Skin epidermis (tissue), 12 donors: ENCODE results near the gene CEP68.
"Not testable (repeated sequence)": the region's sequence is repeated elsewhere in the genome, so short reads cannot be mapped to it uniquely, and the experiment has no call there.

ENCODE experiments used
- H3K27ac ChIP-seq, 21 experiments: fragments of 200-600 bp; sonication (generic) in 11 of 21; one replicate each; pipeline ENCODE4 v1.5.0; 2020; ENCODE audit warnings: mild to moderate bottlenecking in 3 of 21, inconsistent platforms in 2 of 21, moderate library complexity in 2 of 21
- H3K4me3 ChIP-seq, 7 experiments: fragments of 200-600 bp; sonication (generic) in 2 of 7; one replicate each; pipeline ENCODE4 v1.5.0; 2020; ENCODE audit warnings: inconsistent platforms in 2 of 7, mild to moderate bottlenecking in 2 of 7, moderate library complexity in 1 of 7

CEP68 gene

GRCh38 chr2:65030476-65031332 is 25.5 kb upstream of the CEP68 start:
- peak overlapping the region in 3 of 21 experiments; percentile 17 to 59 (median 30) for H3K27ac ChIP-seq

GRCh38 chr2:65031341-65032018 is 24.7 kb upstream of the CEP68 start:
- no peak overlapping the region for H3K4me3 ChIP-seq
- H3K27ac ChIP-seq, result peak overlapping the region in 5 of 21 experiments; percentile 1 to 59 (median 55)

More at GRCh38 chr2:65030476-65031332, 25.5 kb upstream of the CEP68 start:
- no peak overlapping the region for H3K4me3 ChIP-seq

- H3K4me3 ChIP-seq, result no peak overlapping the region
- peak overlapping the region in 7 of 21 experiments; percentile 1 to 59 (median 51) for H3K27ac ChIP-seq
Observed at GRCh38 chr2:65032019-65032975, 23.9 kb upstream of the CEP68 start.

GRCh38 chr2:65033178-65033577 is 23.0 kb upstream of the CEP68 start:
- Histone ChIP-seq H3K27ac (no peak overlapping the region), H3K4me3 (no peak overlapping the region)

- H3K27ac ChIP-seq, H3K4me3 ChIP-seq: not testable (repeated sequence)
Observed at GRCh38 chr2:65033667-65034066, 22.5 kb upstream of the CEP68 start.

GRCh38 chr2:65035351-65035943 is 20.8 kb upstream of the CEP68 start:
- Histone ChIP-seq H3K27ac (no peak overlapping the region), H3K4me3 (no peak overlapping the region)

GRCh38 chr2:65037178-65037577 is 19.0 kb upstream of the CEP68 start:
- Histone ChIP-seq H3K4me3 (no peak overlapping the region), H3K27ac (no peak overlapping the region)

- no peak overlapping the region for H3K27ac ChIP-seq
- H3K4me3 ChIP-seq, result no peak overlapping the region
Observed at GRCh38 chr2:65039640-65040039, 16.6 kb upstream of the CEP68 start.

- H3K27ac ChIP-seq, result no peak overlapping the region
- no peak overlapping the region for H3K4me3 ChIP-seq
Observed at GRCh38 chr2:65040400-65041261, 15.6 kb upstream of the CEP68 start.

- Histone ChIP-seq H3K27ac (peak overlapping the region in 1 of 21 experiments; percentile 65), H3K4me3 (no peak overlapping the region)
Observed at GRCh38 chr2:65043001-65043400, 13.2 kb upstream of the CEP68 start.

- no peak overlapping the region for H3K4me3 ChIP-seq
- H3K27ac ChIP-seq, result peak overlapping the region in 1 of 21 experiments; percentile 21
Observed at GRCh38 chr2:65044097-65044735, 12.0 kb upstream of the CEP68 start.

- Histone ChIP-seq H3K4me3 (no peak overlapping the region), H3K27ac (no peak overlapping the region)
Observed at GRCh38 chr2:65045651-65046050, 10.6 kb upstream of the CEP68 start.

- Histone ChIP-seq H3K4me3 (no peak overlapping the region), H3K27ac (no peak overlapping the region)
Observed at GRCh38 chr2:65046633-65047407, 9.4 kb upstream of the CEP68 start.

- Histone ChIP-seq H3K27ac (no peak overlapping the region), H3K4me3 (no peak overlapping the region)
Observed at GRCh38 chr2:65049010-65049639, 7.1 kb upstream of the CEP68 start.

- Histone ChIP-seq H3K27ac (no peak overlapping the region), H3K4me3 (no peak overlapping the region)
Observed at GRCh38 chr2:65050931-65051330, 5.3 kb upstream of the CEP68 start.

- Histone ChIP-seq H3K27ac (peak overlapping the region in 6 of 21 experiments; percentile 4 to 72 (median 47)), H3K4me3 (no peak overlapping the region)
Observed at GRCh38 chr2:65053199-65053598, 3.0 kb upstream of the CEP68 start.
